ENCODE results near the gene AXIN2.

- TF ChIP-seq CTCF (IDR thresholded peaks at IDR 0.05; ENCODE audit: insufficient read depth, low read length) (no peak), REST (IDR thresholded peaks at IDR 0.05; ENCODE audit: insufficient replicate concordance, low read depth) (no peak), GABPA (IDR thresholded peaks at IDR 0.05; ENCODE audit: low read depth) (no peak), POLR2AphosphoS5 (IDR thresholded peaks at IDR 0.05; ENCODE audit: low read depth) (no peak)
Observed at GRCh38 chr17:65568918-65569317, 7.5 kb upstream of the AXIN2 start.
